ENCODE measurements around the gene RCBTB2.

GRCh38 chr13:48448959-48449614 lies 83.8 kb downstream of the RCBTB2 start:
- TF ChIP-seq, protein P1, sequence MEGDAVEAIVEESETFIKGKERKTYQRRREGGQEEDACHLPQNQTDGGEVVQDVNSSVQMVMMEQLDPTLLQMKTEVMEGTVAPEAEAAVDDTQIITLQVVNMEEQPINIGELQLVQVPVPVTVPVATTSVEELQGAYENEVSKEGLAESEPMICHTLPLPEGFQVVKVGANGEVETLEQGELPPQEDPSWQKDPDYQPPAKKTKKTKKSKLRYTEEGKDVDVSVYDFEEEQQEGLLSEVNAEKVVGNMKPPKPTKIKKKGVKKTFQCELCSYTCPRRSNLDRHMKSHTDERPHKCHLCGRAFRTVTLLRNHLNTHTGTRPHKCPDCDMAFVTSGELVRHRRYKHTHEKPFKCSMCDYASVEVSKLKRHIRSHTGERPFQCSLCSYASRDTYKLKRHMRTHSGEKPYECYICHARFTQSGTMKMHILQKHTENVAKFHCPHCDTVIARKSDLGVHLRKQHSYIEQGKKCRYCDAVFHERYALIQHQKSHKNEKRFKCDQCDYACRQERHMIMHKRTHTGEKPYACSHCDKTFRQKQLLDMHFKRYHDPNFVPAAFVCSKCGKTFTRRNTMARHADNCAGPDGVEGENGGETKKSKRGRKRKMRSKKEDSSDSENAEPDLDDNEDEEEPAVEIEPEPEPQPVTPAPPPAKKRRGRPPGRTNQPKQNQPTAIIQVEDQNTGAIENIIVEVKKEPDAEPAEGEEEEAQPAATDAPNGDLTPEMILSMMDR (IDR thresholded peaks at IDR 0.05) = no peak
- TF ChIP-seq POLR2AphosphoS5 (IDR thresholded peaks at IDR 0.05) (no peak), POLR2A (IDR thresholded peaks at IDR 0.05) (no peak)

All from breast epithelium (tissue), 3 donors.